ENCODE data around the gene CCDC85C. TPM values are rescaled to one million over a fixed set of nuclear protein-coding genes. Genes with fewer than 3 reads are reported as not detected.

Gene CCDC85C
- total RNA-seq, 1 donor from 2014 or later, result 41.0 TPM

GRCh38 chr14:99595034-99595433 is 9.0 kb downstream of the CCDC85C start:
- intact Hi-C loops (cut with micrococcal nuclease), result no loop called here
- Histone ChIP-seq H3K4me3 (no peak overlapping the region), H3K9me3 (replicated peaks) (no peaks in the 10 kb centered on the region), H3K27me3 (ENCODE audit: low read depth) (no peaks in the 10 kb centered on the region), H3K27ac (replicated peaks) (no peak overlapping the region), H3K36me3 (no peaks in the 10 kb centered on the region), H3K4me1 (peaks cover 100% of the 10 kb centered on the region)
- TF ChIP-seq, protein P1, sequence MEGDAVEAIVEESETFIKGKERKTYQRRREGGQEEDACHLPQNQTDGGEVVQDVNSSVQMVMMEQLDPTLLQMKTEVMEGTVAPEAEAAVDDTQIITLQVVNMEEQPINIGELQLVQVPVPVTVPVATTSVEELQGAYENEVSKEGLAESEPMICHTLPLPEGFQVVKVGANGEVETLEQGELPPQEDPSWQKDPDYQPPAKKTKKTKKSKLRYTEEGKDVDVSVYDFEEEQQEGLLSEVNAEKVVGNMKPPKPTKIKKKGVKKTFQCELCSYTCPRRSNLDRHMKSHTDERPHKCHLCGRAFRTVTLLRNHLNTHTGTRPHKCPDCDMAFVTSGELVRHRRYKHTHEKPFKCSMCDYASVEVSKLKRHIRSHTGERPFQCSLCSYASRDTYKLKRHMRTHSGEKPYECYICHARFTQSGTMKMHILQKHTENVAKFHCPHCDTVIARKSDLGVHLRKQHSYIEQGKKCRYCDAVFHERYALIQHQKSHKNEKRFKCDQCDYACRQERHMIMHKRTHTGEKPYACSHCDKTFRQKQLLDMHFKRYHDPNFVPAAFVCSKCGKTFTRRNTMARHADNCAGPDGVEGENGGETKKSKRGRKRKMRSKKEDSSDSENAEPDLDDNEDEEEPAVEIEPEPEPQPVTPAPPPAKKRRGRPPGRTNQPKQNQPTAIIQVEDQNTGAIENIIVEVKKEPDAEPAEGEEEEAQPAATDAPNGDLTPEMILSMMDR (IDR thresholded peaks at IDR 0.05; ENCODE audit: borderline replicate concordance), result no peak
- DNase-seq, result no peak

DNA sequence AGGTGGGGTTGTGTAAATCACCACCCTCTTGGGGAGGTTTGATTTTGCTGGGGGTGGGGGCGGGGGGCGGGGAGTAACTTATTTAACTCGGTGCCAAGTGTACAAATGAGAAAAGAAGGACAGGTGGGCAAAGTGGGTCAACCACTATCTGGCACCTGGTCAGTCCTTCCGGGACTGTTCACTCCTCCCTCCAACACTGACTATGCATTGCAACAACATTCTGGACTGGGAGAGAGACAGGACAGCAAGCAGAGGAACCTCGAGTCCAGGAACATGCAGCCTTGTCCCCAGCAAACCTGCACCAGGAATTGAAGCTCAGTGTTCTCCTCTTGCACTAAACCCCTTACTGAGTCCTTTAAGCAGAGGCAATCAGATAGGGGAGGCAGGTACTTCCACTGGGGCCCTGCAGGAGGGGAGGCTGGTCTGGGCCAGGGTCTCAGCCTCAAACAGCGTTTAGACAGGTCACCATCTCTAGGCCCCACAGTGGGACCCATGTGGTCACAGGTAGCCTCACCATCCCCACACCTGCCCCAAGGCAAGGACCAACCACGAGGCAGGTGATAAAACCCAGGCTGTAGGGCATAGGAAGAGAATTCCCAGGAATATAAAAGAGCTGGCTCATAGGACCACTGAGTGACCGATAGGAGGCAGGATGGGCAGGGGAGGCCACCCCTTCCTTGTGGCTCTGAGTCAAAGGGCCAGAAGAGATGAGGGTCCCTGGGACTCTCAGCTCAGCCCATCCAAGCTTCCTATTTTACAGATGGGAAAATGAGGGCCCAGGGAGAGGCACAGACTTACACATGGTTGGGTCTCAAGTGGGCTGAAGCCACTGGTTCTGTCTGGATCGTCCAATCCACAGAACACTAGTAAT is 9.8 kb downstream of the CCDC85C start:
- TF ChIP-seq, protein P1 (IDR thresholded peaks at IDR 0.05; ENCODE audit: borderline replicate concordance), result no peak
- Histone ChIP-seq H3K27ac (replicated peaks) (no peak overlapping the region), H3K36me3 (no peaks in the 10 kb centered on the region), H3K9me3 (replicated peaks) (no peaks in the 10 kb centered on the region), H3K27me3 (ENCODE audit: low read depth) (no peaks in the 10 kb centered on the region), H3K4me3 (no peak overlapping the region), H3K4me1 (peaks cover 100% of the 10 kb centered on the region)
- DNase-seq, result no peak
- intact Hi-C loops (cut with micrococcal nuclease), result no loop called here

DNA sequence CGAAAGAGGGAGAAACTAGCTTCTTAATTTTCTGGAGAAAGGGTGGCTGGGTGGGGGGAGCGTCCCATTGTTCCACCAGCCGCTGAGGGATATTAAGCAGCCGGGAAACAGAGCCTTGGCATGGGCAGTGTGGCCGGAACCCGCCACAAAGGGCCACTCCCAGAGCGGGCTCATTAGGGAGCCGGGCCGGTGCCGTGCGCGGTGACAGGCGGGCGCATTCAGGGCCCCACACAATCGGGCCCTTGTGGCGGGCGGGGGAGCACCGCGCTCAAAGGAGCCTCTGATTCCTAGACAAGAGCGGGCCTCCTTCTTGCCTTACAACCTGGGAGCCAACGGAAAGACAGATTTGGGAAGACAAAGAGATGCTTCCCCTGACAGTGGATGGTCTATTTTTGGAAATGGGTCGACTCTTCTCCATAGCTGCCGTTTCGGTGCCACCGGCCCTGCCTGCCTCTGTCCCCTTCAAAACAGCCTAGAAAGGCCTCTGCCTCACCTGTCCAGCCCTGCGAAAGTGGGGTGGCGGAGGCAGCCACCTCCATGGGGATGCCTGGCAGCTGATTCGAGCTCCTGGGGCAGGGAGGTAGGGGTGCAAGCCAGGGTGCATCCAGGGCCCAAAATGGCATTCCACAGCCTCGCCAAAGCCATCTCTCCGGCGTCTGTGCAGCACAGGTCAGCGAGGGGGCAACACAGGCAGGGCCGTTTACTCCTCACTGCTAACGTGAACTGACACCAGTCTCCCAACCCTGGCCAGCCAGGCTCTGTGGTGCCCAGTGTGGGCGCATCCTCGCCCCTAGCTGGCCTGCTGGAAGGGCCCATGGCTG is 10.9 kb downstream of the CCDC85C start:
- no peaks in the 10 kb centered on the region for H3K27me3 ChIP-seq (ENCODE audit: low read depth)
- peak overlapping the region; percentile 21 for H3K4me3 ChIP-seq
- intact Hi-C loops (cut with micrococcal nuclease), result no loop called here
- TF ChIP-seq, protein P1 (IDR thresholded peaks at IDR 0.05; ENCODE audit: borderline replicate concordance), result no peak
- H3K27ac ChIP-seq (replicated peaks), result peak overlapping the region; percentile 67
- H3K9me3 ChIP-seq (replicated peaks), result no peaks in the 10 kb centered on the region
- no peak for DNase-seq
- no peaks in the 10 kb centered on the region for H3K36me3 ChIP-seq
- peaks cover 100% of the 10 kb centered on the region for H3K4me1 ChIP-seq

GRCh38 chr14:99592394-99592793 is 11.6 kb downstream of the CCDC85C start:
- TF ChIP-seq, protein P1 (IDR thresholded peaks at IDR 0.05; ENCODE audit: borderline replicate concordance), result no peak
- intact Hi-C loops (cut with micrococcal nuclease), result no loop called here
- peaks cover 100% of the 10 kb centered on the region for H3K4me1 ChIP-seq

GRCh38 chr14:99590746-99591555 is 13.1 kb downstream of the CCDC85C start:
- DNase-seq, result no peak
- intact Hi-C loops (cut with micrococcal nuclease), result no loop called here
- no peaks in the 10 kb centered on the region for H3K36me3 ChIP-seq
- H3K4me3 ChIP-seq, result no peak overlapping the region
- H3K4me1 ChIP-seq, result peaks cover 100% of the 10 kb centered on the region
- TF ChIP-seq, protein P1 (IDR thresholded peaks at IDR 0.05; ENCODE audit: borderline replicate concordance), result no peak
- H3K27me3 ChIP-seq (ENCODE audit: low read depth), result no peaks in the 10 kb centered on the region
- no peaks in the 10 kb centered on the region for H3K9me3 ChIP-seq (replicated peaks)
- H3K27ac ChIP-seq (replicated peaks), result no peak overlapping the region

More at GRCh38 chr14:99592394-99592793, 11.6 kb downstream of the CCDC85C start:
- H3K36me3 ChIP-seq, result no peaks in the 10 kb centered on the region
- peak overlapping the region; percentile 21 for H3K4me3 ChIP-seq
- DNase-seq, result no peak
- H3K9me3 ChIP-seq (replicated peaks), result no peaks in the 10 kb centered on the region
- peak overlapping the region; percentile 67 for H3K27ac ChIP-seq (replicated peaks)
- H3K27me3 ChIP-seq (ENCODE audit: low read depth), result no peaks in the 10 kb centered on the region
